ENCODE results near the gene CCNK. TPM values are rescaled to one million over a fixed set of nuclear protein-coding genes. Genes with fewer than 3 reads are reported as not detected.

The CCNK gene
- total RNA-seq, 4 donors from 2014 or later = 16.5 to 29.1 (median 21.4) TPM

GRCh38 chr14:99542566-99542965, 61.4 kb downstream of the CCNK start:
- WGBS, 2 donors = 89 to 91% methylated on average over 10 to 13 of the region's 13 CpGs
- no peak for TF ChIP-seq POLR2A (IDR thresholded peaks at IDR 0.05)
- TF ChIP-seq CTCF (IDR thresholded peaks at IDR 0.05) = no peak
- no peak for TF ChIP-seq EP300 (IDR thresholded peaks at IDR 0.05)
- no peaks in the 10 kb centered on the region for H3K27me3 ChIP-seq
- no peaks in the 10 kb centered on the region for H3K4me1 ChIP-seq
- no peaks in the 10 kb centered on the region for H3K9me3 ChIP-seq
- H3K36me3 ChIP-seq = no peaks in the 10 kb centered on the region
- H3K27ac ChIP-seq = no peak overlapping the region
- no peak overlapping the region for H3K4me3 ChIP-seq
- no peak for DNase-seq (ENCODE audit: low spot score in 2 of 2)

DNA sequence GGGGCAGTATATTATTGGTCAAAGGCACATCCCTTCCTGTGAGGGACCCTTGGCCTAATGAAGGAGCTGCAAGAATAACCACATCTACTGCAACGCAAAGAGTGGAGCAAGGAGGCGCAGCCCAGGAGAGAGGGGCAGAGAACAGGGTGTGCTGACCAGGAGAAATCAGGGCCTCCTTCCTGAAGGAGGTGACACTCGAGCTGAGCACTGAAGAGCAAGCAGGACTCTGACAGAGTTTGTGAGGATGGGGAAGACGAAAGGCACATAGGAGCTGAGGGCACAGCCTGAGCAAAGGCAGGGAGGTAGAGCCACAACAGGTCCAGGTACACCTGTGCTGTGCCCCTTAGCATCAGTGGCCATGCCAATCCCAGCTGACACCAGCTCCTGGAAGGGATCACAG, 62.2 kb downstream of the CCNK start:
- H3K36me3 ChIP-seq = no peaks in the 10 kb centered on the region
- no peak for DNase-seq (ENCODE audit: low spot score in 2 of 2)
- H3K27me3 ChIP-seq = no peaks in the 10 kb centered on the region
- TF ChIP-seq EP300 (IDR thresholded peaks at IDR 0.05) = no peak
- no peak overlapping the region for H3K27ac ChIP-seq
- H3K4me1 ChIP-seq = no peaks in the 10 kb centered on the region
- H3K9me3 ChIP-seq = no peaks in the 10 kb centered on the region
- no peak overlapping the region for H3K4me3 ChIP-seq
- 85 to 86% methylated on average over 4 of the region's 4 CpGs for WGBS, 2 donors

DNA sequence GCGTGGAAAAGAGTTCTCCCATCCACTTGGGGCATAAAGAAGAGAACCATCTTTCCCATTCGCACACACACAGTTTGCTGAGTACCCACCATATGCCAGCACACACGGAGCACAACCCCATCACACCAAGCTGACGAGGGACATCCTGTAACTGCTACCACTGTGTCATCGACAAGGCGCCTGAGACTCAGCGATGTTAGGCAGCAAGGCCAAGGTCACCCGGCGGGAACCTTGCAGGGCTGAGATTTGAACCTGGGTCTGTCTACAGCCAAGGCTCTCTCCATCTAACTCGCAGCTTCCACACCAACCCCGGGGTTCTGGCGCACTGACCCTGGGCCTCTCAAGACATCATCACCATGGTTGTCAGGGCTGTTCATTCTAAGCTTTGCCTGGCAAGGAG, 62.8 kb downstream of the CCNK start:
- no peak for TF ChIP-seq CTCF (IDR thresholded peaks at IDR 0.05)
- no peak for TF ChIP-seq EP300 (IDR thresholded peaks at IDR 0.05)
- TF ChIP-seq POLR2A (IDR thresholded peaks at IDR 0.05) = no peak
- Histone ChIP-seq H3K4me1 (no peaks in the 10 kb centered on the region), H3K36me3 (no peaks in the 10 kb centered on the region), H3K27me3 (no peaks in the 10 kb centered on the region), H3K4me3 (no peak overlapping the region), H3K9me3 (no peaks in the 10 kb centered on the region), H3K27ac (no peak overlapping the region)
- 81 to 89% methylated on average over 11 to 12 of the region's 12 CpGs for WGBS, 2 donors
- DNase-seq (ENCODE audit: low spot score in 2 of 2) = no peak

DNA sequence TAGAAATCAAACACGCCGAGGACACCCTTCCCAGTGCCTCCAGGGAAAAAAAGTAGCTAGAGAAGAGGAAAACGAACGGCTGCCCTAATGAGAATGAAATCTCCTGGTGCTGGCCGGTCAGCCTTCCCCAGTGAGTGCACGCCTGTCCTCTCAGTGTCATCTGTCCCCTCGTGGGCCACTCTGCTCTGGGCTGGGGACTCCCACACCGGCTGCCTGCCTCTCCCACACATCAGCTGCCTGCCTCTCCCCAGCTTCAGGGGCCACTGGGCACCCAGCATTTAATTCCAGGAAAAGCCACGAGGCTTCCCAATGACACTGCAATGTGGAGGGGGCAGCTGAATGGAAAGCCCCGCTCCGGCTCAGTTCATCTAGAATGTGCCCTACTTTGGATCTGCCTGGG, 63.8 kb downstream of the CCNK start:
- H3K4me3 ChIP-seq = no peak overlapping the region
- no peak overlapping the region for H3K27ac ChIP-seq
- no peaks in the 10 kb centered on the region for H3K4me1 ChIP-seq
- H3K36me3 ChIP-seq = no peaks in the 10 kb centered on the region
- H3K27me3 ChIP-seq = no peaks in the 10 kb centered on the region
- TF ChIP-seq CTCF (IDR thresholded peaks at IDR 0.05) = no peak
- TF ChIP-seq POLR2A (IDR thresholded peaks at IDR 0.05) = no peak
- no peak for TF ChIP-seq EP300 (IDR thresholded peaks at IDR 0.05)
- H3K9me3 ChIP-seq = no peaks in the 10 kb centered on the region
- WGBS, 2 donors = 59 to 69% methylated on average over 11 of the region's 11 CpGs
- DNase-seq (ENCODE audit: low spot score in 2 of 2) = no peak

DNA sequence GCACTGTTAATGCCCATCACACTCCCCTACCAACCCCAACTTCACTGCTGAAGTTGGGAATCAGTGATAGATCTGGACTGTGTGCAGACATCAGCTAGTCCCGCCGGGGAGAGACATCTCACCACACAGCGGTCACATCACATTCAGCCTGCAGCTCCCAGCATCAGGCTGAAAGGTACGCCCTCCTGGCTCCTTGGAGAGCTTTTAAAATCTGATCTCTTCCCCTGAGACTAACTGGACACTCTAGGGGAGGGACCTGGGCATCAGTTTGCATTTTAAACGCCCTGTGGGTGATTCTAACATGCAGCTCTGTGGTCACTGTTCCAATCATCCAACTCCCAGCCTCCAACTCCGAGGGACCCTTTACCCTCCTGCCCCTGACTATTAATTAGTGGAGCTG, 64.4 kb downstream of the CCNK start:
- Histone ChIP-seq H3K9me3 (no peaks in the 10 kb centered on the region), H3K4me3 (no peak overlapping the region), H3K36me3 (no peaks in the 10 kb centered on the region), H3K27ac (no peak overlapping the region), H3K4me1 (no peaks in the 10 kb centered on the region), H3K27me3 (no peaks in the 10 kb centered on the region)
- TF ChIP-seq EP300 (IDR thresholded peaks at IDR 0.05) = no peak
- TF ChIP-seq POLR2A (IDR thresholded peaks at IDR 0.05) = no peak
- no peak for TF ChIP-seq CTCF (IDR thresholded peaks at IDR 0.05)
- WGBS, 2 donors = 54 to 62% methylated on average over 6 of the region's 6 CpGs
- no peak for DNase-seq (ENCODE audit: low spot score in 2 of 2)

DNA sequence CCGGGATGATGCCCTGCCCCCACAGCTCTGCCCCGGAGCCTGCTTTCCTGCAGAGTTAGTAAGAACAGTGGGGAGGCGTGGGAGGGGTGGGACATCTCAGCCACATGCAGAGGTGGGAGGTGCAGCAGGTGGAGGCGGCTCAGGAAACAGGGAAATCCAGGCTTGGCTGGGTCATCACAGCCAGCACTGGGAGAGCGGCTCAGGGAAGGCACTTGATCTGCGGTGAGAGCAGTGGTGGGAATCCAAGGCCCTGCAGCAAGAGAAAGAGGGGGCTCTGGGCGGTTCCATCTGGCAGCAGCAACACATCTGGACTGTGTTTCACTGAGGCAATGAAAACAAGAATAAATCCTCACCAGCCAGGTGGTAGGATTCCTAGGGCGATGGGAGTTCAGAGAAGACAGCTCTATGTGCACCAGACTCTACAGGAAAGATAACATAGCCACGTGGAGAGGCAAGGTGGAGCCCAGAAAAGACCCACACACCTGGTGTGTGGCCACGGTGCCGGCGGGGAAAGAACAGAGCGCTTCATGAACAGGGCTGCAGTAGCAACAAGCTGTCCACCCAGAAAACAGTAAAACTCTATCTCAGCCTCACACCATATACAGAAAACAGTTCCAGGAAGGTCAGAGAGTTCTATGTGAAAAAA, 65.1 kb downstream of the CCNK start:
- Histone ChIP-seq H3K27me3 (no peaks in the 10 kb centered on the region), H3K27ac (no peak overlapping the region), H3K36me3 (no peaks in the 10 kb centered on the region), H3K4me1 (no peaks in the 10 kb centered on the region), H3K9me3 (no peaks in the 10 kb centered on the region), H3K4me3 (no peak overlapping the region)
- whole genome bisulfite sequencing, 2 donors = 59 to 63% methylated on average over 13 of the region's 13 CpGs
- TF ChIP-seq CTCF (IDR thresholded peaks at IDR 0.05) = no peak
- TF ChIP-seq POLR2A (IDR thresholded peaks at IDR 0.05) = no peak
- TF ChIP-seq EP300 (IDR thresholded peaks at IDR 0.05) = no peak
- no peak for DNase-seq (ENCODE audit: low spot score in 2 of 2)

Data from tibial nerve (tissue), 4 donors.